PC-3 (cell line): Measurements from ENCODE around the gene ACOT13. TPM values are rescaled to one million over a fixed set of nuclear protein-coding genes. Genes with fewer than 3 reads are reported as not detected.

Source experiments
- ATAC-seq: fragments of 200-7000 bp; cut with Tn5 transposase; 2 replicates; pipeline ENCODE4 v1.9.1; 2020; ENCODE audit warnings: mild to moderate bottlenecking, moderate library complexity
- BruUV-seq: library from RNA; stranded (reverse); fragments of 400-500 nt; replicated peaks from 2 replicates; lab custom pipeline; 2021; lab: Mats Ljungman, UMichigan
- CTCF ChIA-PET: fragments of 300-600 bp; sonication (Branson Sonifier 250); formaldehyde crosslinking; loops from one replicate; lab custom pipeline; 2022; ENCODE audit warnings: antibody characterized with exemption; lab: Charles Lee
- POLR2A ChIA-PET: fragments of 300-600 bp; sonication (Branson Sonifier 250); formaldehyde crosslinking; loops from one replicate; lab custom pipeline; 2022; ENCODE audit warnings: antibody characterized with exemption; ENCODE audit not compliant: unreplicated experiment; lab: Charles Lee
- DNase-seq: peaks from one replicate; pipeline ENCODE4 v3.0.0-alpha.2; 2015
- H2AFZ ChIP-seq: fragments of 300-600 bp; sonication (generic); 2 replicates; pipeline ENCODE4 v1.6.0; 2016; ENCODE audit warnings: antibody characterized with exemption, low read length
- H3F3A ChIP-seq: fragments of 300-600 bp; sonication (generic); one replicate; pipeline ENCODE4 v1.6.0; 2017; ENCODE audit warnings: antibody characterized with exemption, low read length, control low read depth, mild to moderate bottlenecking; ENCODE audit not compliant: unreplicated experiment
- H3K27ac ChIP-seq: fragments of 300-600 bp; sonication (generic); 2 replicates; pipeline ENCODE4 v1.5.1; 2016; ENCODE audit warnings: mild to moderate bottlenecking, low read length
- H3K27me3 ChIP-seq: fragments of 300-600 bp; sonication (generic); 2 replicates; pipeline ENCODE4 v1.6.1; 2016; ENCODE audit warnings: low read length, mixed read lengths
- H3K36me3 ChIP-seq: fragments of 300-600 bp; sonication (generic); 2 replicates; pipeline ENCODE4 v1.6.1; 2016; ENCODE audit warnings: low read depth, mixed run types, low read length, mixed read lengths
- H3K4me1 ChIP-seq: fragments of 300-600 bp; sonication (generic); 2 replicates; pipeline ENCODE4 v1.5.1; 2016; ENCODE audit warnings: low read length; ENCODE audit not compliant: insufficient read depth
- H3K4me2 ChIP-seq: fragments of 300-600 bp; sonication (generic); 2 replicates; pipeline ENCODE4 v1.6.0; 2016; ENCODE audit warnings: low read length
- H3K4me3 ChIP-seq: fragments of 300-600 bp; sonication (generic); 2 replicates; pipeline ENCODE4 v1.5.1; 2016; ENCODE audit warnings: mild to moderate bottlenecking, low read length, mixed read lengths
- H3K79me2 ChIP-seq: fragments of 300-600 bp; sonication (generic); 2 replicates; pipeline ENCODE4 v1.6.1; 2017; ENCODE audit warnings: low read length, mixed read lengths
- H3K9ac ChIP-seq: fragments of 300-600 bp; sonication (generic); 2 replicates; pipeline ENCODE4 v1.6.0; 2016; ENCODE audit warnings: mild to moderate bottlenecking, low read length
- H3K9me2 ChIP-seq: fragments of 300-600 bp; sonication (generic); replicated peaks from 2 replicates; pipeline ENCODE4 v1.6.1; 2016; ENCODE audit warnings: mixed run types, low read length, mixed read lengths
- H3K9me3 ChIP-seq: fragments of 300-600 bp; sonication (generic); 2 replicates; pipeline ENCODE4 v1.6.1; 2016; ENCODE audit warnings: low read length, mixed read lengths
- H4K20me1 ChIP-seq: fragments of 300-600 bp; sonication (generic); 2 replicates; pipeline ENCODE4 v1.6.1; 2016; ENCODE audit warnings: low read length, mixed read lengths
- EZH2 ChIP-seq: fragments of 300-600 bp; sonication (generic); IDR thresholded peaks from one replicate; pipeline ENCODE4 v1.6.1; 2017; ENCODE audit warnings: antibody characterized with exemption, mild to moderate bottlenecking, low read length; ENCODE audit not compliant: unreplicated experiment
- EZH2phosphoT487 ChIP-seq: fragments of 300-600 bp; sonication (generic); IDR thresholded peaks from 2 replicates; pipeline ENCODE4 v1.6.1; 2018; ENCODE audit warnings: mild to moderate bottlenecking, antibody characterized with exemption, low read length, borderline replicate concordance
- intact Hi-C: fragments of 100-400 bp; cut with micrococcal nuclease; formaldehyde crosslinking; loops from 2 replicates; pipeline ENCODE4 v1.9.0; 2023
- total RNA-seq: library from RNA; depleted of rRNA; stranded (reverse); fragments of >200 nt; gene quantifications from 2 replicates; pipeline ENCODE4 v1.2.3, GENCODE V29; 2014
- TF ChIP-seq, protein P1 (sequence below): fragments of 300-600 bp; sonication (generic); conservative IDR thresholded peaks from 2 replicates; pipeline ENCODE4 v1.5.1; 2017; ENCODE audit warnings: antibody characterized with exemption, low read depth, mild to moderate bottlenecking, low read length

The ACOT13 gene
- total RNA-seq, 1 experiment from 2014 or later: 13.5 TPM

DNA sequence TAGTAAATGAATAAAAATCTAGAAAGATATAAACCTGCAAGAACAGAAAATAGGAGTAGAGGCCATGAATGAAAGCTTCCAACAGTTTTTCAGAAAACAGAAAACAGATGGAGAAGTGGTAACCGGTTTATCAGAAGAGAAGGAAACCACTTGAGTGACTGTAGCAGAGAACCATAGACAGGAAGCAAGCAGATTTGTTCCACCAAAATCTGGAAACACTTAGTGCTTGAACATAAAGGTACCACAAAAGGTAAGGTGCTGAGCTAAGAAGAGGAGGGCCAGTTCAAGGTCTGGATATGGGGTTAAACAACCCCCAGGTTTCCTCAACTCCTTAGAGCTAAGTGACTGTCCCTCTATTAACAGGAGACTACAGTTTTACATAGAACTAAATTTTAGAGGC lies 11.7 kb upstream of the ACOT13 start:
- intact Hi-C loops: no loop called here
- Histone ChIP-seq H3K27me3 (no peaks in the 10 kb centered on the region), H3K4me2 (no peak overlapping the region), H2AFZ (no peak overlapping the region), H3K4me1 (peaks cover 10% of the 10 kb centered on the region; the same call in 1 of the 2 replicates), H3K36me3 (peaks cover 23% of the 10 kb centered on the region), H3K27ac (no peak overlapping the region), H3K9me3 (no peaks in the 10 kb centered on the region), H3K9me2 (no peaks in the 10 kb centered on the region), H3K4me3 (no peak overlapping the region), H3F3A (no peaks in the 10 kb centered on the region), H3K79me2 (no peaks in the 10 kb centered on the region), H4K20me1 (no peaks in the 10 kb centered on the region), H3K9ac (no peak overlapping the region)
- no peak for ATAC-seq
- POLR2A ChIA-PET: interaction anchor here (0.6 kb wide), 1 partner anchor 223 kb away, joined by 4 read pairs; no protein-coding TSS in a partner anchor
- DNase-seq: no peak
- CTCF ChIA-PET: no interaction called here
- TF ChIP-seq EZH2phosphoT487 (no peak), EZH2 (no peak)
- TF ChIP-seq, protein P1, sequence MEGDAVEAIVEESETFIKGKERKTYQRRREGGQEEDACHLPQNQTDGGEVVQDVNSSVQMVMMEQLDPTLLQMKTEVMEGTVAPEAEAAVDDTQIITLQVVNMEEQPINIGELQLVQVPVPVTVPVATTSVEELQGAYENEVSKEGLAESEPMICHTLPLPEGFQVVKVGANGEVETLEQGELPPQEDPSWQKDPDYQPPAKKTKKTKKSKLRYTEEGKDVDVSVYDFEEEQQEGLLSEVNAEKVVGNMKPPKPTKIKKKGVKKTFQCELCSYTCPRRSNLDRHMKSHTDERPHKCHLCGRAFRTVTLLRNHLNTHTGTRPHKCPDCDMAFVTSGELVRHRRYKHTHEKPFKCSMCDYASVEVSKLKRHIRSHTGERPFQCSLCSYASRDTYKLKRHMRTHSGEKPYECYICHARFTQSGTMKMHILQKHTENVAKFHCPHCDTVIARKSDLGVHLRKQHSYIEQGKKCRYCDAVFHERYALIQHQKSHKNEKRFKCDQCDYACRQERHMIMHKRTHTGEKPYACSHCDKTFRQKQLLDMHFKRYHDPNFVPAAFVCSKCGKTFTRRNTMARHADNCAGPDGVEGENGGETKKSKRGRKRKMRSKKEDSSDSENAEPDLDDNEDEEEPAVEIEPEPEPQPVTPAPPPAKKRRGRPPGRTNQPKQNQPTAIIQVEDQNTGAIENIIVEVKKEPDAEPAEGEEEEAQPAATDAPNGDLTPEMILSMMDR: no peak
- no TSS peak for BruUV-seq

DNA sequence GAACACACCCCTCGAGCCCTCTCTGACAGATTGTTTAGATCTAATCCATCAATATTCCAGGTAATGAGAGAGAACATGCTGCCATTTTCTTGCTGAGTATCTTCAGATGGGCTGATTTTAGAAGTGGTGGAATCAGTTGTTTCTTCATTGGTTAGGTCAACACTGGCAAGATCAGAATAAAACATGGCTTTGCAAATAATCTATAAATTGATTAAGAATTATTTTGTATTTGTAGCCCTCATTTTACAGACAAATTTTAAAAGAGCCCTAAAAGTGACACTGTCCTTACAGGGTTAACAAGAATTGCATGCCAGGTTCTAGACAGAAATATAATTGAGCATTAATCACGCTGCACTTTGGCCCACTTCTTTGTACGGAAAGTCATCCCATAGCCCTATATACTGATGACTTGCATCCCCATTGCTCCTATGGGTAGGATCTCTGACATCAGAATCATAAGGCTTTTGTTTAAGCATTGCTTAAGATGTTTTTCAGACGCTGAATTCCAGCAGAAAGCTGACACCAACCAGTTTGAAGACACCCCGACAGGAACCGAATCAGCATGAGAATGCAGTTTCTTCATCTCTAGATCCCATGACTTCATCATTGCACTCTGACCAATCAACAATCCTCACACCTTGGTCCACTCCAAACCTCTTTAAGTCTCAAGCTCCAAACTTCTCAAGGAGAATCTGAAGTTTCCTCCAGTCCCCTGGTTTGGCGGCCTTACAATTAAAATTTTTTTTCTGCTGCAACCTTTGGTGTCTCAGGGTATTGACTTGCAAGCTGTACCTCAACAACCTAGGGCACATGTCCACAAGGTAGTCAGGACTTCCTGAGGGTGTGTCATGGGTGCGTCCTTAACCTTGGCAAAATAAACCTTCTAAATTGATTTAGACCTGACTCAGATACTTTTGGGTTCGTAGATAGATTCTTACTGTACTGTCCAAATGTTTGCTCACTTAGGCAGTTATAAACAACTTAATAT lies 8.0 kb upstream of the ACOT13 start:
- H3K9ac ChIP-seq: no peak overlapping the region
- H3K4me3 ChIP-seq: no peak overlapping the region
- H4K20me1 ChIP-seq: no peaks in the 10 kb centered on the region
- ATAC-seq (peak; percentile 79), DNase-seq (peak; percentile 53)
- H3K4me2 ChIP-seq: no peak overlapping the region
- H3K9me3 ChIP-seq: no peaks in the 10 kb centered on the region
- ChIA-PET POLR2A (no interaction called here), CTCF (no interaction called here)
- no peak overlapping the region for H2AFZ ChIP-seq
- TF ChIP-seq EZH2phosphoT487 (no peak), EZH2 (no peak)
- TF ChIP-seq, protein P1: no peak
- H3K27ac ChIP-seq: peak overlapping the region; percentile 62
- intact Hi-C loops: no loop called here
- H3F3A ChIP-seq: no peaks in the 10 kb centered on the region
- H3K27me3 ChIP-seq: no peaks in the 10 kb centered on the region
- peaks cover 16% of the 10 kb centered on the region; the same call in 1 of the 2 replicates for H3K4me1 ChIP-seq
- no peaks in the 10 kb centered on the region for H3K9me2 ChIP-seq
- peaks cover under 1% of the 10 kb centered on the region; the same call in 1 of the 2 replicates for H3K79me2 ChIP-seq
- BruUV-seq: no TSS peak
- peaks cover 14% of the 10 kb centered on the region; the same call in 1 of the 2 replicates for H3K36me3 ChIP-seq

DNA sequence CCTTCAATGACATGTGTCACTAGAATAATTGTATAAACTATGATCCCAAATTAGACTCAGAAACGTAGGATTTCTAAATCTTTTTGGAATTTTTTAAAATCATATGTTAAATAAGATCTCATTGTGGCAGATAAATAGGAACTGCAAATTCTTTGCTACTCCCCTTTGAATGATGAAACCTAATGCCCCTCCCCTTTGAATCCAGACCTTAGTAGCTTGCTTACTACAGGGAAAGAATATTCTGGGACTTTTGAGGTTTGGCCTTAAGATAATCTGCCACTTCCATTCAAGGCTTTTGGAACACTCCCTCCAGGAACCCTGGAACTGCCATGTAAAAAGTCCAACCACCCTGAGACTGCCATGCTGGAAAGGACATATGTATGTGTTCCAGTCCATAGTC lies 7.3 kb upstream of the ACOT13 start:
- peaks cover 14% of the 10 kb centered on the region; the same call in 1 of the 2 replicates for H3K36me3 ChIP-seq
- DNase-seq (no peak), ATAC-seq (no peak)
- H3K27ac ChIP-seq: peak overlapping the region; percentile 62
- H3K4me3 ChIP-seq: no peak overlapping the region
- no peak overlapping the region for H2AFZ ChIP-seq
- no peaks in the 10 kb centered on the region for H3K27me3 ChIP-seq
- H3K9me3 ChIP-seq: no peaks in the 10 kb centered on the region
- H4K20me1 ChIP-seq: no peaks in the 10 kb centered on the region
- BruUV-seq: no TSS peak
- peaks cover 7% of the 10 kb centered on the region for H3K79me2 ChIP-seq
- ChIA-PET POLR2A (no interaction called here), CTCF (no interaction called here)
- H3K4me2 ChIP-seq: no peak overlapping the region
- intact Hi-C loops: no loop called here
- TF ChIP-seq EZH2: no peak
- TF ChIP-seq, protein P1: no peak
- TF ChIP-seq EZH2phosphoT487: no peak
- H3K9me2 ChIP-seq: no peaks in the 10 kb centered on the region
- no peaks in the 10 kb centered on the region for H3F3A ChIP-seq
- H3K4me1 ChIP-seq: peaks cover 16% of the 10 kb centered on the region; the same call in 1 of the 2 replicates
- no peak overlapping the region for H3K9ac ChIP-seq
